HTERT RPE-1 (cell line): ENCODE data around the gene KMT2E.

Experiments used
- in situ Hi-C: fragments of 300-500 bp; cut with MboI; formaldehyde crosslinking; loops from 4 replicates; pipeline ENCODE4 v1.14.3; 2020; ENCODE audit warnings: low sequenced_read_pairs

KMT2E gene

GRCh38 chr7:105126436-105126975 lies 112.5 kb downstream of the KMT2E start:
- in situ Hi-C loops: no loop called here

- in situ Hi-C loops: no loop called here
These were observed 113.2 kb downstream of the KMT2E start for GRCh38 chr7:105127179-105127578.

GRCh38 chr7:105130048-105130447 lies 116.0 kb downstream of the KMT2E start:
- in situ Hi-C loops: no loop called here

- in situ Hi-C loops: no loop called here
These were observed 116.6 kb downstream of the KMT2E start for GRCh38 chr7:105130580-105130979.

- in situ Hi-C loops: no loop called here
These were observed 117.1 kb downstream of the KMT2E start for GRCh38 chr7:105131033-105131656.

DNA sequence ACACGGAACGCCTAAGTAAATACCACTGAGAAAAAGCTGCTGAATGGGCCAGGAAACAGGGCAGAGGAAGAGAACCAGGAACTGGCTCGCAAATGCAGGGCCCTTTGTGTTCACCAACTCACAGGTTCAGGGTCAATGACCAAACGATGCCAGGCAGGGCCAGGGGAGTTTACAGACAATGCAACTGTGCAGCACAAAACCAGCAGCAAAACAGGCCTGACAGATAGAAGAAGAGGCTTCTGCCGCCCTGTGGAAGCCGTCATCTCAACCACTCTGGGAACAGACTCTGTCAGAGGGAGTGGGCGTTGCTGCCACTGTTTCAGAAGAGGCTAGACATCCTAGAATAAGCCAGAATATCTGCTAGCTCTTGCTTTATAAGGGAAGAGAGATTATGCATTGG lies 117.9 kb downstream of the KMT2E start:
- in situ Hi-C loops: no loop called here

DNA sequence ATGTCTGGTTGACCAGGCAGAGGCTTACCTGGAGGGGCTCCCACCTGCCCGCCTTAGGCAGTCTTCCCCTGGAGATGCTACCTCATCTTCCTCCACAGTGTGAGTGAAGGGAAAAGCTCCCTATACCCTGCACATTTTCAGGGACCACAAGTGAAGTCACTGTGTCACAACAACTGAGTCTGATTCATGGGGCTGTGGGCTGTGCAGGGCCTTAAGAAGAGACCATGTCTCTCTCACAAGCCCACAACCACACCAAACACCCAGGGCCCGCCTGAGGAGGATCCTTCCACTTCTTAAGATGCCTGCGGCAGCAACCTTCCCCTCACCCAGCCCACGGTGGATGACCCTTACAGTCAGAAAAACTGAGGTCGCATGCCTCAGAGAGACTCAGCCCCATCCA lies 118.3 kb downstream of the KMT2E start:
- in situ Hi-C loops: no loop called here

- in situ Hi-C loops: no loop called here
These were observed 118.8 kb downstream of the KMT2E start for GRCh38 chr7:105132835-105133234.

- in situ Hi-C loops: no loop called here
These were observed 119.4 kb downstream of the KMT2E start for GRCh38 chr7:105133358-105133757.

DNA sequence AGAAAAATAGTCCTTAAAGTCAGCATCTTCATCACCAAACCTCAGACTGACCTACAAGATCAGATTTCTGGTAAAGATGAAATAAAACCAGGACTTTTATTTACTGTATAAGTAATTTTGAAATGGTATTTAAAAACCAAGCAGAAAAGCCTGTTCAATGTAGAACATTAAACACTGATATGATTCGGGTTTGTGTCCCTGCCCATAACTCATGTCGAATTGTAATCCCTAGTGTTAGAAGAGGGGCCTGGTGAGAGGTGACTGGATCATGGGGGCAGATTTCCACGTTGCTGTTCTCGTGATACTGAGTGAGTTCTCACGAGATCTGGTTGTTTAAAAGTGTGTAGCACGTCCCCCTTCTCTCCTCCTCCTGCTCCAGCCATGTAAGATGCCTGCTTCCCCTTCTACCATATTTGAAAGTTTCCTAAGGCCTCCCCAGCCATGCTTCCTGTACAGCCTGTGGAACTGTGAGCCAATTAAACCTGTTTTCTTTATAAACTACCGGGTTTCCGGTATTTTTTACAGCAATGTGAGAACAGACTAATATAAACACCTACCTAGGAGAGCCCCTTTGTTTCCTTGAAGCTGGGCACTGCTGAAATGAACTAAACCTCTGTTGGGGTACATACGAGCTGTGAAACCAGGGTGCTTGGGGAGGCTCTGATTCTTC lies 120.1 kb downstream of the KMT2E start:
- in situ Hi-C loops: no loop called here

DNA sequence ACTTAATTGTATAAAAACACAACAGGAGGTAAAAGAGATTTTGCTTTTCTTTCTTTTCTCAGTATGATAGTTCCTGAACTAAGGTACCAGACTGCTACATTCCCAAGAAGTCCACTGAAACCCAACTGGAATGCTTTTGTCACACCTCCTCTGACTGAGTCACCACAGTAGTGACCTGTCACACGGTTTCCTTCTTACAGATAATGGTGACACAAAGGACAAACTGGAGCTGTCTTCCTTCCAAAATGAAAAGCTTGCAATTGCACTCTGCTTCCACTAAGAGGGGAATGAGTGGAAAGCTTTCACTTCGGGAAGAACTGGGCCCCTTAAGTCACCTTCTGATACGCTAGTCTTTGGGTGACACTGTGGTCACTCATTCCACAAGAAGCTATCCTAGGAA lies 122.2 kb downstream of the KMT2E start:
- in situ Hi-C loops: no loop called here

- in situ Hi-C loops: no loop called here
These were observed 123.9 kb downstream of the KMT2E start for GRCh38 chr7:105137898-105138297.

DNA sequence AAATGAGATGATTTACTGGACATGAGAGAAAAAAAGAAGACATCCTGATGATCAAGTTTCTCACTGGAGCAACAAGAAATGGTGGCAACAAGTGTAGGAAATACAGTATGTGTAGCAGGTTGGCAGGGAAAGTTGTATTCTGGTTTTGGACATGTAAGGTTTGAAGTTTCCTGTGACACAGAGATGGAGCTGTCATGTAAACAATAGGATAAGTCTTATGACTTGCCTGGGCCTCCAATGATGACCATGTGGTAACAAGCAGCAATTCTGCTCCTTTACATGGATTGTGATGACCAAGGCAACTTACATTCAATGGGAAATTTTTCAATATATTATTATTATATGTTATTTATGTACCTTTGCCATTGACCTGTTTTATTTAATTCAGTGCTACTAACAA lies 125.4 kb downstream of the KMT2E start:
- in situ Hi-C loops: no loop called here

DNA sequence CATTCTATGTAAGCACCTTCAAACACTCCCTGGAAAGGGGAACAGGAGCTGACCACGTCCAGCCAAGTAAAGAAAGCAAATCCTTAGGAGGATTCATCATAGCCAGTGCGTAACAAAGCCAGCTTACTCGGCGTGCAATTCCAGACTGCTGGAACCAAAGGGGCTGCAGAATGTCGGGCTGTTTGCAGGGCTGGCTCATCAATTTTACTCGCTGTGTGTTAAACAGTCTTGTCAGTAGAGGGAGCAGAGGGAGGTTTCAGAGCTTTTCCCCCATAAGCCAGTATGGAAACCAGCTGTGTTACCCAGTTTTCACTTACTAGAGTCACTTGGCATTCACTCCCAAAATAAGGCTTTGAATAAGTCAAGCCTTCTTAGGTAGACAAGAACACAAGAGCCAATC lies 127.1 kb downstream of the KMT2E start:
- in situ Hi-C loops: no loop called here

- in situ Hi-C loops: no loop called here
These were observed 135.8 kb downstream of the KMT2E start for GRCh38 chr7:105149827-105150226.

- in situ Hi-C loops: no loop called here
These were observed 137.1 kb downstream of the KMT2E start for GRCh38 chr7:105151152-105151551.

DNA sequence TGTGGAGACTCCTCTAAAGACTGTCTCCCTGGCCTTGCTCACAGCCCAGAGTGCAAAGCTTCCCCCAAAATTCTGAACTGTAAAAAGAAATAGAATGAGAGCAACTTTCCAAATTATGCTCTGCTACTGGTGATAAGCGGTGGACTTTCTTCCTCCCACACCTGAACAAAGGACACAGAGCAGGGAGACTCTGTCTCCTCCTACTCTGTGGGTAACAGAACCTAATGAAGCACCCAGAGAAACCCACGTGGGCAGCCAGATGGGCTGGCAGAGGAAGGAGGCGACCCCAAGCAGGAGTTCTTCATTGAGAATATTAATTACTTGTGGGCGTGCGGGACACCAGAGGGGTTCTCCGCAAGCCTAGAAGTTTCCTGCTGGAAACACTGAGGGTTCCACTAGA lies 139.5 kb downstream of the KMT2E start:
- in situ Hi-C loops: no loop called here

- in situ Hi-C loops: no loop called here
These were observed 140.1 kb downstream of the KMT2E start for GRCh38 chr7:105154084-105154483.

GRCh38 chr7:105156731-105157130 lies 142.7 kb downstream of the KMT2E start:
- in situ Hi-C loops: no loop called here

DNA sequence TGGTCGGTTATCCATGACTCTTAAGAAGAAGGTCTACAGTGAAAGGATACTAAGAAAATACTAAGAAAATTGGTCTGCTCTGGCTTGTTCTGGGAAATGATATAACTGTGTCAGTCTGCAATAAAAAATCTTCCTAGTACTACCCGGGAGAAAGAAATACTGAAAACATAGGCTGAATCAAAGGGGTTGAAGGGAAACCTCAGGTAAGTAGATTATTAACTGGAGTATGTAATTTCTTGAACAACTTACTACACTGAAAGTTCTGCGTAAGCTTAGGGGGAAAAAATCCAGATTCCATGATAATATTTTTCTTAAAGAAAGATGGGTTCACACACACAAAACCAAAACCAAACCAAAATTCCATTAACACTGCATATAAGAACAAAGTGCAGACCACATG lies 143.3 kb downstream of the KMT2E start:
- in situ Hi-C loops: no loop called here

- in situ Hi-C loops: no loop called here
These were observed 147.4 kb downstream of the KMT2E start for GRCh38 chr7:105161366-105161765.
